Natural killer cell treated with Interleukin-12 subunit alpha and Interleukin-12 subunit beta and Interleukin-15 and Interleukin-18, amount 100 ng/mL, for 72 hours (primary cell): Measurements from ENCODE around the gene LIMA1. TPM values are rescaled to one million over a fixed set of nuclear protein-coding genes. Genes with fewer than 3 reads are reported as not detected.

Experiments used
- ATAC-seq, 2 donors: fragments of 150-1000 bp; cut with Tn5 transposase in 1 of 2; sonication (Bioruptor Pico), chemical (Tn5 transposase) in 1 of 2; 2 replicates each; pipeline ENCODE4 v1.10.0; 2021
- DNase-seq: peaks from one replicate; pipeline ENCODE4 v3.0.0; 2022; ENCODE audit warnings: low spot score
- H3K27ac Mint-ChIP-seq, 2 donors: 1 replicate in 1 of 2; 2 replicates in 1 of 2; pipeline ENCODE4 v1.8.0; 2022; ENCODE audit warnings: mixed read lengths in 2 of 2, mild to moderate bottlenecking in 1 of 2, moderate library complexity in 1 of 2
- H3K27me3 Mint-ChIP-seq, 2 donors: 1 replicate in 1 of 2; 2 replicates in 1 of 2; pipeline ENCODE4 v1.8.0; 2022; ENCODE audit warnings: mixed read lengths in 2 of 2
- H3K36me3 Mint-ChIP-seq: one replicate; pipeline ENCODE4 v1.8.0; 2022; ENCODE audit warnings: mixed read lengths
- H3K4me1 Mint-ChIP-seq, 2 donors: 1 replicate in 1 of 2; 2 replicates in 1 of 2; pipeline ENCODE4 v1.8.0; 2022; ENCODE audit warnings: low read depth in 2 of 2, mixed read lengths in 2 of 2, mild to moderate bottlenecking in 1 of 2
- H3K4me3 Mint-ChIP-seq: one replicate; pipeline ENCODE4 v1.8.0; 2022; ENCODE audit warnings: mixed read lengths
- H3K9me3 Mint-ChIP-seq: 2 replicates; pipeline ENCODE4 v1.8.0; 2022; ENCODE audit warnings: mixed read lengths
- total RNA-seq, 2 donors: library from RNA; stranded (reverse); gene quantifications; one replicate each; pipeline ENCODE4 v1.2.3, GENCODE V29; 2022

Gene LIMA1
- total RNA-seq, 2 donors from 2014 or later: 15.3 to 41.3 TPM

DNA sequence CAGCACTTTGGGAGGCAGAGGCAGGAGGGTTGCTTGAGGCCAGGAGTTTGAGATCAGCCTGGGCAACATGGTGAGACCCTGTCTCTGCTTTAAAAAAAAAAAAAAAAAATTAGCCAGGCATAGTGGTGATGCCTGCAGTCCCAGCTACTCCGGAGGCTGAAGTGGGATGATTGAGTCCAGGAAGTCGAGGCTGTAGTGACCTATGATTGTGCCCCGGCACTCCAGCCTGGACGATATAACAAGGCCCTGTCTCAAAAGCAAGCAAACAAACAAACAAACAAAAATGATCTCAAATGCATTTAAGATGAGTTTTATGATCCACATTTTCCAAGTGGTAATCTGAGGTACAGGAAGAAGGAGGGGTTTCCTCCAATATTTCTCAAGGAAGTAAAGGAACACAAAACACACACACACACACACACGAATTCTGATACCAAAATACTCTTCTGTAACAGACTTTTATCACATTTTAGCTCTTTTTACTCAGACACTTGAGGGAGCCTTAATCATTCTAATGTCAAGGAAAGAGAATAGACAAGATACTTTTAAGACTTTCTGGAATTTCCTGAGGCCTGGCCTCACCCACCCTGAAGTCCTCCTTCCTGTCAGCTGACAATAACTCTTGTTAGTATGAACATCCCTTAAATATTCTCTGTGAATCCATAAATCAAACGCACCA is 71.8 kb downstream of the LIMA1 start:
- Mint-ChIP-seq H3K4me1 (peaks cover 20 to 29% of the 10 kb centered on the region in 2 donors), H3K27ac (peak overlapping the region; percentile 78 to 97), H3K9me3 (no peaks in the 10 kb centered on the region), H3K27me3 (no peaks in the 10 kb centered on the region), H3K4me3 (peak overlapping the region; percentile 26), H3K36me3 (peaks cover 7% of the 10 kb centered on the region)
- no peak for ATAC-seq
- DNase-seq: no peak

DNA sequence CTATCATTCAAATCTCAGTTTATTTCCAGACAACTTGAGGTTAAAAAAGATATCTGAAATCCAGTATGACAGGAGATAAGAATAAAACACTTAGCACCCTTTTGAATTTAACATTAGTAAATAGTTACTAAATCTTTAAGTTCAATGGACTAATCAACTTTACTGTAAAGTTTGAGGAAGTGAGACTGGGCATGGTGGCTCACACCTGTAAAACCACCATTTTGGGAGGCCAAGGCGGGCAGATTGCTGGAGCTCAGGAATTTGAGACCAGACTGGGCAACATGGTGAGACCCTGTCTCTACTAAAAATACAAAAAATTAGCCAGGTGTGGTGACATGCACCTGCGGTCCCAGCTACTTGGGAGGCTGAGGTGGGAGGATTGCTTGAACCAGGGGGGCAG is 75.9 kb downstream of the LIMA1 start:
- DNase-seq (no peak), ATAC-seq (no peak)
- Mint-ChIP-seq H3K27ac (no peak overlapping the region), H3K36me3 (peaks cover 5% of the 10 kb centered on the region), H3K4me3 (no peak overlapping the region), H3K27me3 (no peaks in the 10 kb centered on the region), H3K4me1 (peaks cover 9 to 15% of the 10 kb centered on the region in 2 donors), H3K9me3 (no peaks in the 10 kb centered on the region)

DNA sequence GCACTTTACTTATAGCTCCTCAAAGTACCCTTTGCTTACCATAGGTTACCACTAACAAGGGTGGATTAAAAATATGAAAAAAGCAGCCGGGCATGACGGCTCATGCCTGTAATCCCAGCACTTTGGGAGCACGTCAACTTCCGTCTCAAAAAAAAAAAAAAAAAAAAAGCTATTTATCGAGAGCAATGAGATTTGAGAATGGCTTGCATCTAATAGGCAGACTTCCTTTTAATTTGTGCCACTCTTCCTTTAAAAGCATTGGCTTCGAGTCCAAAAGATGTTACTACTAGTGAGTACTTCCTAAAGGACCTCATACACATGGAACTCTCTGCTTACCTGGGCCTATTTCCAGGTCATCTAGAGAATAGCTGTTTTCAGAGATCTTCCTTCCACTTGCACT is 77.7 kb downstream of the LIMA1 start:
- DNase-seq: no peak
- Mint-ChIP-seq H3K9me3 (no peaks in the 10 kb centered on the region), H3K4me1 (peaks cover 0 to 3% of the 10 kb centered on the region in 2 donors), H3K36me3 (peaks cover 5% of the 10 kb centered on the region), H3K27ac (no peak overlapping the region), H3K27me3 (no peaks in the 10 kb centered on the region), H3K4me3 (no peak overlapping the region)
- no peak for ATAC-seq

DNA sequence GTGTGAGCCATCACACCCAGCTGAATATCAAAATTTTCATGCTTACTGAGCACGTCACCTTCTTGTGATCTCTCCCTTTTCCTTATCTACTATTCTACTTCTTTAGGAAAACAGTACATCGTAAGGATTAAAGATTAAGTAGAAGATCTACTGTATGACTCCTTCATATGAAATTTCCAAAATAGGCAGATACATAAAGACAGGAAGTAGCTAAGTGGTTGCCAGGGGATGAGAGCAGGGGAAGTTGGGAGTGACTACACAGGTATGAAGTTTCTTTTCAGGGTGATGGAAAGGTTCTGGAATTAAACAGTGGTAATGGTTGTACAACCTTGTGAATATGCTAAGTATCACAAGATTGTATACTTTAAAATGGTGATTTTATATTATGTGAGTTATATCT is 79.6 kb downstream of the LIMA1 start:
- no peak overlapping the region for H3K4me3 Mint-ChIP-seq
- no peaks in the 10 kb centered on the region for H3K9me3 Mint-ChIP-seq
- DNase-seq: no peak
- no peak for ATAC-seq
- H3K27ac Mint-ChIP-seq: no peak overlapping the region
- H3K4me1 Mint-ChIP-seq: no peaks in the 10 kb centered on the region
- peaks cover 12% of the 10 kb centered on the region for H3K36me3 Mint-ChIP-seq
- H3K27me3 Mint-ChIP-seq: no peaks in the 10 kb centered on the region

DNA sequence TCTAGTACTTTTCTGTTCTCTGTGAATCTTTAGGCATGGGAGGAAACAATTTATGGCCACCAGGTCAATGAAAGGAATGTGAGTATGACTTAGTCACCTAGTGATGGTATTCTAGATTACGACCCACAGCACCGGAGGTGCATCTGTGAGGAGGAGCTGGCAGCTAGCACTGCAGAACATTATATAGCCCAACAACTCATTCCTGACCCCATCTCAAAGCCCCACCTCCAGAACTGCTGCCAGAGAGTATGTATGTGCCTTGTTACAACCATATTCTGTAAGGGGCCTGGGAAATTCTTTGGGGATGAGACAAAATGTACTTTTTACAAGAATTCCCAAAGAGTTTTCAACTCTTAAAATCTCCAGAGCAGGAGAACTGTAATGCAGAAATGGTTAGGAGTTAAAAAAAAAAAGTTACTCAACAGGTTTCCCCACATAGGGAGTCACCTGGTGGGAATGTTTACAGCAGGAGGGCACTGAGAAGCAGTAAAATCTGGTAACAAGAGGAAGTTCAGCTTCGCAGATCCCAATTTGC is 81.3 kb downstream of the LIMA1 start:
- DNase-seq (no peak), ATAC-seq (no peak)
- Mint-ChIP-seq H3K36me3 (peaks cover 12% of the 10 kb centered on the region), H3K27ac (no peak overlapping the region), H3K4me1 (no peaks in the 10 kb centered on the region), H3K27me3 (no peaks in the 10 kb centered on the region), H3K4me3 (no peak overlapping the region), H3K9me3 (no peaks in the 10 kb centered on the region)

DNA sequence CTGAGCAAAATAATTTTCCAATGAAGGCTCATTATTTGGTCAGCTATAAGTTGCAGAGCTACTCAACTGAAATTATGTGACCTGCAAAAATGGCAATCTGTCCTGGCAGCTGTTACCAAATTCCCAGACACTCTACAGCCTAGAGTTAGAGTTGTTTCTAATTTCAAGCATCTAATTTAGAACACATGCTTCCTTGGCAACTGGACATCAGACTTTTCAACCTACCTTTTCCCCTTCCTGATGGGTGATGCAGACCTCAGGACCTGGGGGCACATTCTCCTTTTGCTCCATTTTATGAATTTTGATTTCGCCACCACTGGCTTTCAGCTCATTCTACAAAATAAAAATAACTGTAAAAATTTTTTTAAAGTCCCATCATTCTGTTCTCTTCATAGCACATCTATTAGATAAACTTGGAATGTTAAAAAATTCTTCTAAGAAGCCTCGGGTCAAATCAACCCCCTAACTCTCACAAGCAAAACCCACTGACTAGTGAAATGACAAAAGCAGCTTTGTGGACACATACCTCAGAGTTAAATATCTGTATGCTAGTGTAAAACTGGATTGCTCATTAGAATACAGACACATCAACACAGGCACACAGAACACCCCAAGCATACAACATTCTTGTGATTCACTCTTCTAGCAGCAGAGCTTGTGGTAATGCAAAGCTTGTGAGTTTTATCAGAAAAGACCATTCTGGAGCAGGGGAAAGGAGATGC is 82.6 kb downstream of the LIMA1 start:
- Mint-ChIP-seq H3K9me3 (no peaks in the 10 kb centered on the region), H3K36me3 (peaks cover 7% of the 10 kb centered on the region), H3K4me3 (no peak overlapping the region), H3K4me1 (no peaks in the 10 kb centered on the region), H3K27me3 (no peaks in the 10 kb centered on the region), H3K27ac (no peak overlapping the region)
- no peak for ATAC-seq
- no peak for DNase-seq

DNA sequence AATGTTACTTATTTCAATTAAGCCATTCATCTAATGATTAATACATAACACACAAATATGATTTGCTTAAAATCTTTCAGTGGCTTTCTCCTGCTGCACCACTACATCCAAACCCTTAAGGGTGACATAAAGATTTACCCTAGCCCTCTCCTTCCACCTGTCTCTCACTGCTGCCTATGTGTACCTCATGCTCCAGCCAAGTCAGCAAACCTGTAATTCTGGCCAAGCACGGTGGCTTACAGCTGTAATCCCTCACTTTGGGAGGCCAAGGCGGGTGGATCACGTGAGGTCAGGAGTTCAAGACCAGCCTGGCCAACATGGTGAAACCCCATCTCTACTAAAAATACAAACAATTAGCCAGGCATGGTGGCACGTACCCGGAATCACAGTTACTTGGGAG is 84.5 kb downstream of the LIMA1 start:
- Mint-ChIP-seq H3K27me3 (no peaks in the 10 kb centered on the region), H3K4me1 (no peaks in the 10 kb centered on the region), H3K9me3 (no peaks in the 10 kb centered on the region), H3K27ac (no peak overlapping the region), H3K4me3 (no peak overlapping the region), H3K36me3 (peaks cover 7% of the 10 kb centered on the region)
- ATAC-seq: no peak
- DNase-seq: no peak

DNA sequence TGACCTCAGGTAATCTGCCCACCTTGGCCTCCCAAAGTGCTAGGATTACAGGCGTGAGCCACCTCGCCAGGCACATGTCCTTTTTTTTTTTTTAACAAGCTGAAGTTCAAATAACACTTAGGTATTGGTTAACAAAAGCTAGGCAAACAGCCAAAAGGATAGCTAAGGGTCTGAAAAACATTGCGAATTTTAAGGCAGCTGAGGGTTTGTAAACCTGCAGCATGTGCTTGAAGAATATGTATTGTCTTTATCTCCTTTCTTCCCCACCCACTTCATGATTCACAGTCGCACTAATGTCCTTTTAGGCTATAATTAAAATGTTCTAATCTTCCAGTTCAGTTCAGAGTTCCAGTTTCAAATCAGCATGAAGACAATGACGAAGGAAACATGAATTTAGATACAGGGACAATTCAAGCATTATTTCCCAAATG is 86.0 kb downstream of the LIMA1 start:
- no peaks in the 10 kb centered on the region for H3K27me3 Mint-ChIP-seq
- DNase-seq: no peak
- H3K27ac Mint-ChIP-seq: no peak overlapping the region
- H3K9me3 Mint-ChIP-seq: no peaks in the 10 kb centered on the region
- no peak overlapping the region for H3K4me3 Mint-ChIP-seq
- H3K4me1 Mint-ChIP-seq: no peaks in the 10 kb centered on the region
- peaks cover 13% of the 10 kb centered on the region for H3K36me3 Mint-ChIP-seq
- ATAC-seq: no peak

DNA sequence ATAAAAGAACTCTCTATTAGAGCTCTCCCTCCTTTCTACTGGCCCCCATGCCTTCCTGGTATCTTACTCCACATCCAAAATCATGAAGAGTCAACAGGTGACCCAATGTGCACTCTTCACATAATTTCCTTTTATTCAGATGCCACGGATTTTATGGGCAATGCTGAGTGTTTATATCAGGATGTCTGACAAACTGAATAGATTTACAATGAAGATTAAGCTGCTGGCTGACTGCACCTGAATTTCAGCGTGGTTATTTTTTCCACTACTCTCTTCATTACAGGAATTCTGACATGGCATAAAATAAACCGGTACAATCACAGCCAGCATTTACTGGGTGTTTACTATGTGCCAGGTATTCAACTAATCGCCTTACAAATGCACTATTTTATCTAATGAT is 86.8 kb downstream of the LIMA1 start:
- no peak for ATAC-seq
- Mint-ChIP-seq H3K9me3 (no peaks in the 10 kb centered on the region), H3K4me1 (no peaks in the 10 kb centered on the region), H3K4me3 (no peak overlapping the region), H3K27ac (no peak overlapping the region), H3K36me3 (peaks cover 14% of the 10 kb centered on the region), H3K27me3 (no peaks in the 10 kb centered on the region)
- DNase-seq: no peak

DNA sequence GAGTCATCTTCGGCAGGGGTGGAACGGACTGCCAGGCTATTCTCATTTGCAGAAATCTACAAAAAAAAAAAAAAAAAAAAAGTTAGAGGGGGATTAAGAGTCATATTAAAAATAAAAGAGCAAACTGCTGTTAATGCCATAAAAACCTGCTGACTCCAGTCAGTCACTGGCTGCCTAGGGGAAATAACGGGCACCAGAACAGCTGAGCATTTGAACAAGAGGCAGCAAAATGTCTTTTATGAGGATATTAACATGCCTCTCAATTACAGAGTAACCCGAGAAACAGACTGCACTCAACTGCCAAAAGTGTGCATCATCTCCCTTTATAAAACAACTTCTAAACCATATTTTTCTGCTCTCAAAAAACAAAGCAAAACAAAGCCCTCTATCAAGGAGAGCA is 87.5 kb downstream of the LIMA1 start:
- Mint-ChIP-seq H3K27ac (no peak overlapping the region), H3K4me3 (no peak overlapping the region), H3K4me1 (no peaks in the 10 kb centered on the region), H3K27me3 (no peaks in the 10 kb centered on the region), H3K36me3 (peaks cover 14% of the 10 kb centered on the region), H3K9me3 (no peaks in the 10 kb centered on the region)
- ATAC-seq (no peak), DNase-seq (no peak)

DNA sequence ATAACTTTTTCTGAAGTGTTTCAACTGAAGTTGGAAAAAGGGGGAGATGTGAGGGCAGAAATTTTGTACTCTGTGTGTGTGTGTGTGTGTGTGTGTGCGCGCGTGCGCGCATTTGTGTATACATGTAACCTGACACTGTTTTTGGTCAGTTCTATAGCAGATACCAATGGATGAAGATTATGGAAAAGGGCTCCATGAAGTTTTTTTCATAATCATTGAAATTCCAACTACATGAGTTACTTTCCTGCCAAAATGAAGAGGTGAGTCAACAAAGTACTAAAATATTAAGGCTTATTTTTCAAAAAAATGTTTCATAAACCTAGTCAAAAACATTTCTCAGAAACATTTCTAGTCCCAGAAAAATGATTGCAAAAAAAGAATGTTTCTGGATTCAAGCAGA is 90.4 kb downstream of the LIMA1 start:
- no peak overlapping the region for H3K4me3 Mint-ChIP-seq
- DNase-seq (no peak), ATAC-seq (no peak)
- H3K27me3 Mint-ChIP-seq: no peaks in the 10 kb centered on the region
- peaks cover 3 to 11% of the 10 kb centered on the region in 2 donors for H3K4me1 Mint-ChIP-seq
- no peaks in the 10 kb centered on the region for H3K9me3 Mint-ChIP-seq
- H3K27ac Mint-ChIP-seq: no peak overlapping the region
- peaks cover 11% of the 10 kb centered on the region for H3K36me3 Mint-ChIP-seq

DNA sequence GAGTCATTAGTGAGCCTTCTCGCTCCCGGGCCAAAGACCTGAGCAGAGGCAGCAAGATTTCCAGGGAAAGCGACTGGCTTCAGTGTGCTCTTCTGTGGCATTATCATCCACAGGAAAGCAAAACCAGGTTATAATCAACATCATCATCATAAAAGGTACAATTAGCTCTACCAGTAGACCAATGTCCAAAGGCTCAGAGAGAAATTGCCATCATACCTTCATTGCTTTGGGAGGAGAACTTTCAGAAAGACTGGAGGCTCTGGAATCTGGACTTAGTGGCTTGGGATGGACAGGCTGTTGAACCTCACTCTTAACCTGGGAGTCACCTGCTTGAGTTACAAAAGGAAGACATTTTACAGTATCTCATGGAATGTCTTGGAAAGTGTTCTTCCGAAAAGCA is 91.1 kb downstream of the LIMA1 start:
- Mint-ChIP-seq H3K4me3 (no peak overlapping the region), H3K27me3 (no peaks in the 10 kb centered on the region), H3K27ac (no peak overlapping the region), H3K36me3 (peaks cover 11% of the 10 kb centered on the region), H3K9me3 (no peaks in the 10 kb centered on the region), H3K4me1 (peaks cover 3 to 14% of the 10 kb centered on the region in 2 donors)
- ATAC-seq (no peak), DNase-seq (no peak)

DNA sequence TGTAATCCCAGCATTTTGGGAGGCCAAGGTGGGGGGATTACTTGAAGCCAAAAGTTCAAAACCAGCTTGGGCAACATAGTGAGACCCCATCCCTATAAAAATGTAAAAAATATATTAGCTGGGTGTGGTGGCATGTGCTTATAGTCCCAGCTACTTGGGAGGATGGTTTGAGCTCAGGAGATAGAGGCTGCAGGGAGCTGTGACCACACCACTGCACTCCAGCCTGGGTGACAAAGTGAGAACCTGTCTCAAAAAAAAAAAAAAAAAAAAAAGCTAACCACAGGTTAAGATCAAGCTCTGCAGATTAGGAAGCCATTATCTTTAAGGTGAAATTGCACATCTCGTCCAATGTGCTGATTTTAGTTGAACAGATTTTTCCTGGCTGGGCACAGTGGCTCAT is 92.5 kb downstream of the LIMA1 start:
- peaks cover 3 to 19% of the 10 kb centered on the region in 2 donors for H3K4me1 Mint-ChIP-seq
- H3K9me3 Mint-ChIP-seq: no peaks in the 10 kb centered on the region
- H3K27ac Mint-ChIP-seq: no peak overlapping the region
- H3K27me3 Mint-ChIP-seq: no peaks in the 10 kb centered on the region
- DNase-seq (no peak), ATAC-seq (no peak)
- H3K4me3 Mint-ChIP-seq: no peak overlapping the region
- peaks cover 11% of the 10 kb centered on the region for H3K36me3 Mint-ChIP-seq

DNA sequence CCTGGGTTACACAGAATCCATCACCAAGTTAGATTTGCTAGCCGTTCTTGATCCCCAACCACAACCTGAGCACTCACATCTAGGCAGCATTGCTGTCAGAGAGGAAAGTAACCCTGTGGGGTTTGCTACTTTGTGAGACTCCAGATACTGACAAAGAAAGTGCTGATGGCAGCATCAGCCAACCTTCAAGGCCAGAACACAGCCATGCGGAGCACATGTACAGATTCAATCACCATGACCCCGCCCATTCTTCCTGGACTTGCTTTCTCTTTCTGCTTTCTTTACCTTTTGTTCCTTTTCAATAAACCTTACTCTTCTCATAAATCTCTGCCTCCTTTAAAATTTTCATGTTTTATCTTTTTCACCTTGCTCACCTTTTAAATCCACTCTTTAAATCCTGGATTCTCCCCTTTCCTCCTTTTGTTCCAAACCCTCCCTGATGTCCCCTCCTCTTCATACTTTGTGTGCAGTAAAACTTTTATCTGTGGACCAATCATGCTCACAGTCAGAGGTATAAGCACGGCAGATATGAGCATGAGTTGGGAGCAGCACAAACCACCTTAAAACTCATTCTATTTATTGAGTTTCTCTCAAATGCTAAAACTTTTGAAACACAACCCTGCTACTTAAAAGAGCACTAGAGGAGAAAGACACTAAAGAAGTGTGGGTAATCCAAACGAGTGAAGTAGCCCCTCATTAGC is 94.3 kb downstream of the LIMA1 start:
- H3K27ac Mint-ChIP-seq: peak overlapping the region; percentile 70 to 78
- ATAC-seq (peak in 1 of 2 donors; percentile 24), DNase-seq (no peak)
- no peaks in the 10 kb centered on the region for H3K27me3 Mint-ChIP-seq
- H3K4me3 Mint-ChIP-seq: no peak overlapping the region
- peaks cover 11% of the 10 kb centered on the region for H3K36me3 Mint-ChIP-seq
- peaks cover 3 to 23% of the 10 kb centered on the region in 2 donors for H3K4me1 Mint-ChIP-seq
- no peaks in the 10 kb centered on the region for H3K9me3 Mint-ChIP-seq
